ENCODE results near the gene MYZAP. TPM values are rescaled to one million over a fixed set of nuclear protein-coding genes. Genes with fewer than 3 reads are reported as not detected.

MYZAP gene
- total RNA-seq, 1 experiment from 2014 or later = 5.1 TPM

GRCh38 chr15:57680021-57680420 is 88.3 kb downstream of the MYZAP start:
- no TSS peak for BruUV-seq (replicated peaks)
- Mint-ChIP-seq H3K27me3 (ENCODE audit: unreplicated experiment) (no peaks in the 10 kb centered on the region), H3K27ac (ENCODE audit: unreplicated experiment) (no peak overlapping the region), H3K4me3 (ENCODE audit: low read depth, unreplicated experiment) (no peak overlapping the region), H3K9me3 (ENCODE audit: low read depth, unreplicated experiment) (peaks cover 3% of the 10 kb centered on the region), H3K36me3 (ENCODE audit: insufficient read depth, unreplicated experiment) (no peaks in the 10 kb centered on the region), H3K4me1 (ENCODE audit: low read depth, unreplicated experiment) (peaks cover 33% of the 10 kb centered on the region)
- TF ChIP-seq, protein P1, sequence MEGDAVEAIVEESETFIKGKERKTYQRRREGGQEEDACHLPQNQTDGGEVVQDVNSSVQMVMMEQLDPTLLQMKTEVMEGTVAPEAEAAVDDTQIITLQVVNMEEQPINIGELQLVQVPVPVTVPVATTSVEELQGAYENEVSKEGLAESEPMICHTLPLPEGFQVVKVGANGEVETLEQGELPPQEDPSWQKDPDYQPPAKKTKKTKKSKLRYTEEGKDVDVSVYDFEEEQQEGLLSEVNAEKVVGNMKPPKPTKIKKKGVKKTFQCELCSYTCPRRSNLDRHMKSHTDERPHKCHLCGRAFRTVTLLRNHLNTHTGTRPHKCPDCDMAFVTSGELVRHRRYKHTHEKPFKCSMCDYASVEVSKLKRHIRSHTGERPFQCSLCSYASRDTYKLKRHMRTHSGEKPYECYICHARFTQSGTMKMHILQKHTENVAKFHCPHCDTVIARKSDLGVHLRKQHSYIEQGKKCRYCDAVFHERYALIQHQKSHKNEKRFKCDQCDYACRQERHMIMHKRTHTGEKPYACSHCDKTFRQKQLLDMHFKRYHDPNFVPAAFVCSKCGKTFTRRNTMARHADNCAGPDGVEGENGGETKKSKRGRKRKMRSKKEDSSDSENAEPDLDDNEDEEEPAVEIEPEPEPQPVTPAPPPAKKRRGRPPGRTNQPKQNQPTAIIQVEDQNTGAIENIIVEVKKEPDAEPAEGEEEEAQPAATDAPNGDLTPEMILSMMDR (IDR thresholded peaks at IDR 0.05; ENCODE audit: unreplicated experiment) = no peak
- CTCF ChIA-PET = interaction anchor here (1.3 kb wide), 1 partner anchor 27 kb away, joined by 7 read pairs; the partner anchor contains the start of gene POLR2M
- no peak for DNase-seq
- intact Hi-C loops (cut with micrococcal nuclease; ENCODE audit: unreplicated experiment) = no loop called here

GRCh38 chr15:57681011-57681410 is 89.3 kb downstream of the MYZAP start:
- TF ChIP-seq, protein P1 (IDR thresholded peaks at IDR 0.05; ENCODE audit: unreplicated experiment) = no peak
- BruUV-seq (replicated peaks) = no TSS peak
- Mint-ChIP-seq H3K36me3 (ENCODE audit: insufficient read depth, unreplicated experiment) (no peaks in the 10 kb centered on the region), H3K27ac (ENCODE audit: unreplicated experiment) (no peak overlapping the region), H3K4me3 (ENCODE audit: low read depth, unreplicated experiment) (no peak overlapping the region), H3K27me3 (ENCODE audit: unreplicated experiment) (no peaks in the 10 kb centered on the region), H3K4me1 (ENCODE audit: low read depth, unreplicated experiment) (peaks cover 23% of the 10 kb centered on the region), H3K9me3 (ENCODE audit: low read depth, unreplicated experiment) (peaks cover 3% of the 10 kb centered on the region)
- CTCF ChIA-PET = no interaction called here
- intact Hi-C loops (cut with micrococcal nuclease; ENCODE audit: unreplicated experiment) = no loop called here
- no peak for DNase-seq

DNA sequence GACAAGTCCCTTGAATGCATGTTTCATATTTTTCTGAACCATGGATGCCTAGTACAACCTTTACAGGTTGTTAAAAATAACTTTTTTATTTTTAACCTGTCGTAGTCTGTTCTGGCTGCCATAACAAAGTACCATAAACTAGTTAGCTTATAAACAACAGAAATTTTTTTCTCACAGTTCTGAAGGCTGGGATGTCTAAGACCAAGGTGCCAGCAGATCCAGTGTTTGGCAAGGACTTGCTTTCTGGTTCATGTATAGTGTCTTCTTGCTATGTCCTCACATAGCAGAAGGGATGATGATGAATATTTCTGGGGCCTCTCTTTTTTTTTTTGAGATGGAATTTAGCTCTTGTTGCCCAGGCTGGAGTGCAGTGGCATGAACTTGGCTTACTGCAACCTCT is 91.8 kb downstream of the MYZAP start:
- Mint-ChIP-seq H3K36me3 (ENCODE audit: insufficient read depth, unreplicated experiment) (no peaks in the 10 kb centered on the region), H3K4me1 (ENCODE audit: low read depth, unreplicated experiment) (peaks cover 16% of the 10 kb centered on the region), H3K27me3 (ENCODE audit: unreplicated experiment) (no peaks in the 10 kb centered on the region), H3K4me3 (ENCODE audit: low read depth, unreplicated experiment) (no peak overlapping the region), H3K9me3 (ENCODE audit: low read depth, unreplicated experiment) (peaks cover 3% of the 10 kb centered on the region), H3K27ac (ENCODE audit: unreplicated experiment) (no peak overlapping the region)
- intact Hi-C loops (cut with micrococcal nuclease; ENCODE audit: unreplicated experiment) = no loop called here
- DNase-seq = no peak
- no TSS peak for BruUV-seq (replicated peaks)
- TF ChIP-seq, protein P1 (IDR thresholded peaks at IDR 0.05; ENCODE audit: unreplicated experiment) = no peak
- CTCF ChIA-PET = no interaction called here

- H3K36me3 Mint-ChIP-seq (ENCODE audit: insufficient read depth, unreplicated experiment) = no peaks in the 10 kb centered on the region
- H3K27ac Mint-ChIP-seq (ENCODE audit: unreplicated experiment) = no peak overlapping the region
- intact Hi-C loops (cut with micrococcal nuclease; ENCODE audit: unreplicated experiment) = no loop called here
Observed at GRCh38 chr15:57684491-57685151, 92.9 kb downstream of the MYZAP start.

More at GRCh38 chr15:57684491-57685151, 92.9 kb downstream of the MYZAP start:
- peaks cover under 1% of the 10 kb centered on the region for H3K9me3 Mint-ChIP-seq (ENCODE audit: low read depth, unreplicated experiment)
- no TSS peak for BruUV-seq (replicated peaks)
- no peak for DNase-seq
- TF ChIP-seq, protein P1 (IDR thresholded peaks at IDR 0.05; ENCODE audit: unreplicated experiment) = no peak
- H3K4me3 Mint-ChIP-seq (ENCODE audit: low read depth, unreplicated experiment) = no peak overlapping the region
- H3K4me1 Mint-ChIP-seq (ENCODE audit: low read depth, unreplicated experiment) = peaks cover 10% of the 10 kb centered on the region
- H3K27me3 Mint-ChIP-seq (ENCODE audit: unreplicated experiment) = no peaks in the 10 kb centered on the region
- CTCF ChIA-PET = no interaction called here
